Measurements from ENCODE around the gene EDC4.

EDC4 gene

DNA sequence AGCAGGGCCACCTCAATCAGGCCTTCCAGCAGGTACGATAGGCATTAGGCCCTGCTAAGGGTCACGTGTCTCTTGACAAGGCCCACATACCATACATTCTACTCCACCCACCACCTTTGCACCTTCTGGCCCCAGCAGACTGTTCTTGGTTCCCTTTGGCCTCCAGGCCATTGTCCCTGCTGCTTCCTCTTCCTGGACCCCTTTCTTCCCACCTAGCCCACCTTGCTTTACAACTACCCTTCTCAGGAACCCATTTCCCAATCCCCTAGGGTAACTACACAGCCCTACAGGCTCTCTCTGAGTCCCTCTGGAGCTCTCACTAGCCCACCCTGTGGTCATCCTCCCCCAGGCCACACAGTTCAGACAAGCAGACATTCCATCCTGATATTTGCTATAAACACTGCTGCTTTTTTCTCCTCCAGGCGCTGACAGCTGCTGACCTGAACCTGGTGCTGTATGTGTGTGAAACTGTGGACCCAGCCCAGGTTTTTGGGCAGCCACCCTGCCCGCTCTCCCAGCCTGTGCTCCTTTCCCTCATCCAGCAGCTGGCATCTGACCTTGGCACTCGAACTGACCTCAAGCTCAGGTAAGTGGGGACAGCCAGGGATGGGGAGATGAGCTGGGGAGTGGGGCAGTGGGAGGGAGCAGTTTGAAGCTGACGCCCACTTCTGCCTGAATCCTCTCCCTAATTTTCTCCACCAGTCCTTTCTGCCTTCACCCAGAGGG, 10.5 kb downstream of the EDC4 start:
- TF ChIP-seq, protein P1, sequence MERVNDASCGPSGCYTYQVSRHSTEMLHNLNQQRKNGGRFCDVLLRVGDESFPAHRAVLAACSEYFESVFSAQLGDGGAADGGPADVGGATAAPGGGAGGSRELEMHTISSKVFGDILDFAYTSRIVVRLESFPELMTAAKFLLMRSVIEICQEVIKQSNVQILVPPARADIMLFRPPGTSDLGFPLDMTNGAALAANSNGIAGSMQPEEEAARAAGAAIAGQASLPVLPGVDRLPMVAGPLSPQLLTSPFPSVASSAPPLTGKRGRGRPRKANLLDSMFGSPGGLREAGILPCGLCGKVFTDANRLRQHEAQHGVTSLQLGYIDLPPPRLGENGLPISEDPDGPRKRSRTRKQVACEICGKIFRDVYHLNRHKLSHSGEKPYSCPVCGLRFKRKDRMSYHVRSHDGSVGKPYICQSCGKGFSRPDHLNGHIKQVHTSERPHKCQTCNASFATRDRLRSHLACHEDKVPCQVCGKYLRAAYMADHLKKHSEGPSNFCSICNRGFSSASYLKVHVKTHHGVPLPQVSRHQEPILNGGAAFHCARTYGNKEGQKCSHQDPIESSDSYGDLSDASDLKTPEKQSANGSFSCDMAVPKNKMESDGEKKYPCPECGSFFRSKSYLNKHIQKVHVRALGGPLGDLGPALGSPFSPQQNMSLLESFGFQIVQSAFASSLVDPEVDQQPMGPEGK (CRISPR knock-in tag; IDR thresholded peaks at IDR 0.05; ENCODE audit: borderline replicate concordance), result no peak
- TF ChIP-seq PPARA (CRISPR knock-in tag; IDR thresholded peaks at IDR 0.05; ENCODE audit: borderline replicate concordance) (no peak), CREB5 (CRISPR knock-in tag; IDR thresholded peaks at IDR 0.05; ENCODE audit: low read depth) (no peak), ZNF8 (CRISPR knock-in tag; IDR thresholded peaks at IDR 0.05) (no peak), CSDC2 (CRISPR knock-in tag; IDR thresholded peaks at IDR 0.05) (no peak), CSRNP3 (CRISPR knock-in tag; IDR thresholded peaks at IDR 0.05) (no peak), BACH2 (CRISPR knock-in tag; IDR thresholded peaks at IDR 0.05; ENCODE audit: borderline replicate concordance) (no peak), TOX (CRISPR knock-in tag; IDR thresholded peaks at IDR 0.05; ENCODE audit: borderline replicate concordance) (no peak), ESRRG (CRISPR knock-in tag; IDR thresholded peaks at IDR 0.05) (no peak), SNAI2 (CRISPR knock-in tag; IDR thresholded peaks at IDR 0.05) (no peak)
- no peak for ATAC-seq

DNA sequence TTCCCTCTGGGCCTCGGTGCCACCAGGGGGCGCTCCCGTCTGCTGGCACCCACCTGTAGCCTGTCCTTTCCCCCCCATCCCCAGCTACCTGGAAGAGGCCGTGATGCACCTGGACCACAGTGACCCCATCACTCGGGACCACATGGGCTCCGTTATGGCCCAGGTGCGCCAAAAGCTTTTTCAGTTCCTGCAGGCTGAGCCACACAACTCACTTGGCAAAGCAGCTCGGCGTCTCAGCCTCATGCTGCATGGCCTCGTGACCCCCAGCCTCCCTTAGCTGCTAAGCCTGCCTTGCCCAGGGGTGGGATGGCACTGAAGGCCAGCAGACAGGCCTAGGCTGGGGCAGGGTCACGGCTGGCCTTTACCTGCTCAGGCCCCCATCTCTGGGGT, 11.0 kb downstream of the EDC4 start:
- TF ChIP-seq TCF4 (CRISPR knock-in tag; IDR thresholded peaks at IDR 0.05; ENCODE audit: borderline replicate concordance), result no peak
- no peak for TF ChIP-seq SNAI2 (CRISPR knock-in tag; IDR thresholded peaks at IDR 0.05)
- no peak for TF ChIP-seq CSDC2 (CRISPR knock-in tag; IDR thresholded peaks at IDR 0.05)
- no peak for TF ChIP-seq ISL1 (CRISPR knock-in tag; IDR thresholded peaks at IDR 0.05)
- ATAC-seq, result peak; percentile 85

DNA sequence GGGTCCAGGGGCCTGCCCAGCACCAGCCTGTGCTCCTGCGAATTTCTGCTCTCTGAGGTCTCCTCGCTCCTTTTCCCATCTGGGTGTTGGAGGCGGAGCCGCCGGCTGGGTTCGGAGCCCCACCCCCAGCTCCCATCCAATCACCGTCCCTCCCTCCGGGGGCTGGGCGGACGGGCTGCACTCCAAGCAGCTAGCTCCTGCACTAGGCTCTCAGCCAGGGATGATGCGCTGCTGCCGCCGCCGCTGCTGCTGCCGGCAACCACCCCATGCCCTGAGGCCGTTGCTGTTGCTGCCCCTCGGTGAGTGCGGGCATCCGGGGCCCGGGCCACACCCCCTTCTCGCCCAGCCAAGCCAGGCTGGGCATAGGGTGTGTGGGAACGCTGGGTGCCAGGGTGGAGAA, 11.8 kb downstream of the EDC4 start, which contains the start of gene NRN1L:
NRN1L (plus strand) TSS at position 202 of the 400 bp plus-strand sequence; CDS start at position 221, 19 bp downstream.
- ATAC-seq, result peak; percentile 93
- no peak for TF ChIP-seq ISL1 (CRISPR knock-in tag; IDR thresholded peaks at IDR 0.05)
- no peak for TF ChIP-seq POU6F1 (CRISPR knock-in tag; IDR thresholded peaks at IDR 0.05; ENCODE audit: borderline replicate concordance, low read depth)
- TF ChIP-seq ZC3H10 (CRISPR knock-in tag; IDR thresholded peaks at IDR 0.05), result no peak
- TF ChIP-seq ZNF70 (CRISPR knock-in tag; IDR thresholded peaks at IDR 0.05), result no peak
- no peak for TF ChIP-seq CREB5 (CRISPR knock-in tag; IDR thresholded peaks at IDR 0.05; ENCODE audit: low read depth)
- no peak for TF ChIP-seq BACH2 (CRISPR knock-in tag; IDR thresholded peaks at IDR 0.05; ENCODE audit: borderline replicate concordance)
- TF ChIP-seq, protein P1 (CRISPR knock-in tag; IDR thresholded peaks at IDR 0.05; ENCODE audit: borderline replicate concordance), result no peak
- no peak for TF ChIP-seq ZFP30 (CRISPR knock-in tag; IDR thresholded peaks at IDR 0.05)
- TF ChIP-seq ZFP3 (CRISPR knock-in tag; IDR thresholded peaks at IDR 0.05), result no peak
- TF ChIP-seq GLIS3 (CRISPR knock-in tag; IDR thresholded peaks at IDR 0.05), result no peak
- TF ChIP-seq TSHZ2 (CRISPR knock-in tag; IDR thresholded peaks at IDR 0.05), result no peak
- TF ChIP-seq CSRNP3 (CRISPR knock-in tag; IDR thresholded peaks at IDR 0.05), result no peak
- TF ChIP-seq CSDC2 (CRISPR knock-in tag; IDR thresholded peaks at IDR 0.05), result no peak
